Hepatocyte (in vitro differentiated cells): Measurements from ENCODE around the gene UQCRQ. TPM values are rescaled to one million over a fixed set of nuclear protein-coding genes. Genes with fewer than 3 reads are reported as not detected.
A peak's percentile ranks its signal among the peaks of the same experiment; 100 is the strongest.

Source experiments
- DNase-seq: peaks from one replicate; pipeline ENCODE4 v3.0.0-alpha.2; 2016; ENCODE audit warnings: low spot score
- H2AFZ ChIP-seq: fragments of 200-600 bp; sonication (generic); 2 replicates; pipeline ENCODE4 v1.6.0; 2016; ENCODE audit warnings: antibody characterized with exemption, mild to moderate bottlenecking
- H3K27ac ChIP-seq: fragments of 200-600 bp; sonication (generic); 2 replicates; pipeline ENCODE4 v1.5.1; 2016; ENCODE audit warnings: mild to moderate bottlenecking
- H3K27me3 ChIP-seq: fragments of 200-600 bp; sonication (generic); 2 replicates; pipeline ENCODE4 v1.6.1; 2016
- H3K36me3 ChIP-seq: fragments of 200-600 bp; sonication (generic); replicated peaks from 2 replicates; pipeline ENCODE4 v1.5.1; 2016; ENCODE audit warnings: low read depth; ENCODE audit not compliant: insufficient read depth
- H3K4me1 ChIP-seq: fragments of 200-600 bp; sonication (generic); 2 replicates; pipeline ENCODE4 v1.5.1; 2016; ENCODE audit warnings: mild to moderate bottlenecking, moderate library complexity; ENCODE audit not compliant: insufficient read depth
- H3K4me2 ChIP-seq: fragments of 200-600 bp; sonication (generic); 2 replicates; pipeline ENCODE4 v1.6.0; 2016
- H3K4me3 ChIP-seq: fragments of 200-600 bp; sonication (generic); 2 replicates; pipeline ENCODE4 v1.5.1; 2016; ENCODE audit warnings: mild to moderate bottlenecking
- H3K79me2 ChIP-seq: fragments of 200-600 bp; sonication (generic); 2 replicates; pipeline ENCODE4 v1.6.0; 2017; ENCODE audit warnings: mild to moderate bottlenecking
- H3K9me2 ChIP-seq: fragments of 200-600 bp; sonication (generic); replicated peaks from 2 replicates; pipeline ENCODE4 v1.6.0; 2017; ENCODE audit warnings: mild to moderate bottlenecking; ENCODE audit not compliant: insufficient read depth
- H3K9me3 ChIP-seq: fragments of 200-600 bp; sonication (generic); 2 replicates; pipeline ENCODE4 v1.5.1; 2016; ENCODE audit warnings: low read depth, mild to moderate bottlenecking
- H4K20me1 ChIP-seq: fragments of 200-600 bp; sonication (generic); 2 replicates; pipeline ENCODE4 v1.6.0; 2016; ENCODE audit warnings: mild to moderate bottlenecking; ENCODE audit not compliant: insufficient read depth, poor library complexity, severe bottlenecking
- CTCF ChIP-seq: fragments of 200-600 bp; sonication (generic); IDR thresholded peaks from 2 replicates; pipeline ENCODE4 v1.5.1; 2016; ENCODE audit warnings: antibody characterized with exemption, mild to moderate bottlenecking; ENCODE audit not compliant: poor library complexity
- EZH2 ChIP-seq: fragments of 200-600 bp; sonication (generic); IDR thresholded peaks from 2 replicates; pipeline ENCODE4 v1.6.1; 2016; ENCODE audit warnings: antibody characterized with exemption, mild to moderate bottlenecking, borderline replicate concordance
- EZH2phosphoT487 ChIP-seq: fragments of 200-600 bp; sonication (generic); IDR thresholded peaks from one replicate; pipeline ENCODE4 v1.6.1; 2018; ENCODE audit warnings: antibody characterized with exemption, mild to moderate bottlenecking, low read depth, moderate library complexity; ENCODE audit not compliant: unreplicated experiment, severe bottlenecking
- WGBS: methylation state at CpG from one replicate; pipeline ENCODE4 v1.1.6; 2016; ENCODE audit warnings: low lambda C conversion rate; ENCODE audit errors: missing lambda C conversion rate; 5-methylcytosine and 5-hydroxymethylcytosine counted together
- polyA plus RNA-seq: library from polyadenylated mRNA; unstranded; fragments of >200 nt; fragmentation: Nextera tagmentation; extraction: Ambion mirVana; gene quantifications from 2 replicates; pipeline ENCODE4 v1.2.1, GENCODE V29; 2016
- total RNA-seq: library from RNA; depleted of rRNA; stranded (reverse); fragments of >200 nt; gene quantifications from 2 replicates; pipeline ENCODE4 v1.2.3, GENCODE V29; 2014

The UQCRQ gene
- total and polyA plus RNA-seq, 2 experiments from 2014 or later, result 174 to 1,138 TPM

GRCh38 chr5:132838516-132839282 is 27.7 kb upstream of the UQCRQ start:
- peak overlapping the region; percentile 3 for H3K4me2 ChIP-seq
- H3K27me3 ChIP-seq, result no peaks in the 10 kb centered on the region
- H2AFZ ChIP-seq, result no peak overlapping the region
- WGBS, result 55% methylated on average over 3 of the region's 3 CpGs
- no peaks in the 10 kb centered on the region for H3K36me3 ChIP-seq
- TF ChIP-seq CTCF (no peak), EZH2 (no peak), EZH2phosphoT487 (no peak)
- no peaks in the 10 kb centered on the region for H3K9me3 ChIP-seq
- no peaks in the 10 kb centered on the region for H4K20me1 ChIP-seq
- no peaks in the 10 kb centered on the region for H3K9me2 ChIP-seq
- no peaks in the 10 kb centered on the region for H3K79me2 ChIP-seq
- no peak for DNase-seq
- peaks cover 31% of the 10 kb centered on the region for H3K4me1 ChIP-seq
- H3K4me3 ChIP-seq, result no peak overlapping the region
- H3K27ac ChIP-seq, result peak overlapping the region; percentile 86

- DNase-seq, result peak; percentile 61
- WGBS, result 42% methylated on average over 8 of the region's 8 CpGs
- no peaks in the 10 kb centered on the region for H3K27me3 ChIP-seq
- H3K9me2 ChIP-seq, result no peaks in the 10 kb centered on the region
- peaks cover 31% of the 10 kb centered on the region for H3K4me1 ChIP-seq
- TF ChIP-seq CTCF (no peak), EZH2phosphoT487 (no peak), EZH2 (no peak)
- peak overlapping the region; percentile 18 for H2AFZ ChIP-seq
- H4K20me1 ChIP-seq, result no peaks in the 10 kb centered on the region
- H3K4me2 ChIP-seq, result peak overlapping the region; percentile 3
- no peaks in the 10 kb centered on the region for H3K36me3 ChIP-seq
- no peak overlapping the region for H3K4me3 ChIP-seq
- no peaks in the 10 kb centered on the region for H3K79me2 ChIP-seq
- no peaks in the 10 kb centered on the region for H3K9me3 ChIP-seq
- peak overlapping the region; percentile 86 for H3K27ac ChIP-seq
Observed at GRCh38 chr5:132839426-132840301, 26.8 kb upstream of the UQCRQ start.

- no peaks in the 10 kb centered on the region for H3K27me3 ChIP-seq
- H3K79me2 ChIP-seq, result no peaks in the 10 kb centered on the region
- no peaks in the 10 kb centered on the region for H3K36me3 ChIP-seq
- peaks cover 31% of the 10 kb centered on the region for H3K4me1 ChIP-seq
- no peak for DNase-seq
- TF ChIP-seq CTCF, result no peak
- no peak for TF ChIP-seq EZH2
- no peak for TF ChIP-seq EZH2phosphoT487
- no peaks in the 10 kb centered on the region for H3K9me2 ChIP-seq
- H3K4me2 ChIP-seq, result no peak overlapping the region
- H3K4me3 ChIP-seq, result no peak overlapping the region
- no peaks in the 10 kb centered on the region for H4K20me1 ChIP-seq
- no peaks in the 10 kb centered on the region for H3K9me3 ChIP-seq
- peak overlapping the region; percentile 86 for H3K27ac ChIP-seq
- 76% methylated on average over 3 of the region's 3 CpGs for WGBS
- H2AFZ ChIP-seq, result no peak overlapping the region
Observed at GRCh38 chr5:132840313-132840712, 26.1 kb upstream of the UQCRQ start.
